CD8-positive, alpha-beta memory T cell (primary cell): ENCODE measurements around the gene ELF3. TPM values are rescaled to one million over a fixed set of nuclear protein-coding genes. Genes with fewer than 3 reads are reported as not detected.

Experiments
- CTCF ChIA-PET: fragments of 350-600 bp; sonication (Branson Sonifier 250); formaldehyde crosslinking; loops from one replicate; lab custom pipeline; 2021; ENCODE audit warnings: antibody characterized with exemption; lab: Charles Lee
- POLR2A ChIA-PET: fragments of 350-600 bp; sonication (Branson Sonifier 250); formaldehyde crosslinking; loops from one replicate; lab custom pipeline; 2021; ENCODE audit warnings: antibody characterized with exemption; lab: Charles Lee
- DNase-seq, 5 donors: peaks; one replicate each; pipeline versions ENCODE4 v3.0.0 to v3.0.0-alpha.2; 2020 to 2022; ENCODE audit warnings: mixed read lengths in 1 of 5
- H3K27ac ChIP-seq: one replicate; pipeline ENCODE4 v1.7.0; 2013; ENCODE audit warnings: low read depth, mild to moderate bottlenecking, low read length, moderate library complexity
- H3K27me3 ChIP-seq: 2 replicates; pipeline ENCODE4 v1.7.0; 2013; ENCODE audit warnings: low read length, mild to moderate bottlenecking; ENCODE audit not compliant: insufficient read depth, poor library complexity, severe bottlenecking
- H3K36me3 ChIP-seq: 2 replicates; pipeline ENCODE4 v1.7.0; 2013; ENCODE audit warnings: mild to moderate bottlenecking, low read length, moderate library complexity; ENCODE audit not compliant: insufficient read depth
- H3K4me1 ChIP-seq: 2 replicates; pipeline ENCODE4 v1.7.0; 2013; ENCODE audit warnings: mild to moderate bottlenecking, low read length, moderate library complexity; ENCODE audit not compliant: insufficient read depth
- H3K4me3 ChIP-seq: 2 replicates; pipeline ENCODE4 v1.7.0; 2013; ENCODE audit warnings: mild to moderate bottlenecking, low read length
- H3K9me3 ChIP-seq: 2 replicates; pipeline ENCODE4 v1.7.0; 2013; ENCODE audit warnings: mild to moderate bottlenecking, low read length
- H3K27ac Mint-ChIP-seq, 8 donors: one replicate each; pipeline ENCODE4 v1.8.0; 2020 to 2021; ENCODE audit warnings: mixed read lengths in 8 of 8, mild to moderate bottlenecking in 6 of 8, inconsistent platforms in 3 of 8, moderate library complexity in 3 of 8
- H3K27me3 Mint-ChIP-seq, 2 donors: one replicate each; pipeline ENCODE4 v1.8.0; 2020 to 2021; ENCODE audit warnings: mixed read lengths in 2 of 2, mild to moderate bottlenecking in 1 of 2, moderate library complexity in 1 of 2
- H3K36me3 Mint-ChIP-seq, 3 donors: one replicate each; pipeline ENCODE4 v1.8.0; 2020 to 2021; ENCODE audit warnings: mixed read lengths in 3 of 3, inconsistent platforms in 1 of 3, mild to moderate bottlenecking in 1 of 3
- H3K4me1 Mint-ChIP-seq, 3 donors: one replicate each; pipeline ENCODE4 v1.8.0; 2020 to 2021; ENCODE audit warnings: mixed read lengths in 3 of 3, inconsistent platforms in 1 of 3, mild to moderate bottlenecking in 1 of 3
- H3K4me3 Mint-ChIP-seq, 7 donors: one replicate each; pipeline ENCODE4 v1.8.0; 2020 to 2021; ENCODE audit warnings: mixed read lengths in 7 of 7, mild to moderate bottlenecking in 6 of 7, moderate library complexity in 4 of 7, inconsistent platforms in 2 of 7
- H3K9me3 Mint-ChIP-seq, 5 donors: one replicate each; pipeline ENCODE4 v1.8.0; 2020 to 2022; ENCODE audit warnings: mixed read lengths in 5 of 5, mild to moderate bottlenecking in 3 of 5, moderate library complexity in 2 of 5, inconsistent platforms in 1 of 5
- polyA plus RNA-seq: library from polyadenylated mRNA; unstranded; fragments of 300-500 nt; fragmentation: Illumina TruSeq; gene quantifications from one replicate; pipeline ENCODE4 v1.2.3, GENCODE V29; 2021
- total RNA-seq, 2 experiments: library from RNA; stranded (reverse); gene quantifications; one replicate each; pipeline ENCODE4 v1.2.3, GENCODE V29; 2021

ELF3 gene
- total and polyA plus RNA-seq, 3 experiments from 2014 or later, result 0.11 to 0.26 TPM; not detected in 1

- no peaks in the 10 kb centered on the region for H3K4me1 Mint-ChIP-seq
- peaks cover 5% of the 10 kb centered on the region in 2 donors for H3K27me3 Mint-ChIP-seq
Observed at GRCh38 chr1:202031796-202032195, 21.4 kb downstream of the ELF3 start.

GRCh38 chr1:202034149-202034682 lies 23.8 kb downstream of the ELF3 start:
- Histone ChIP-seq H3K4me3 (no peak overlapping the region), H3K27me3 (no peaks in the 10 kb centered on the region), H3K9me3 (no peaks in the 10 kb centered on the region), H3K36me3 (no peaks in the 10 kb centered on the region), H3K4me1 (no peaks in the 10 kb centered on the region), H3K27ac (no peak overlapping the region)
- ChIA-PET CTCF (no interaction called here), POLR2A (no interaction called here)
- no peak overlapping the region for H3K27ac Mint-ChIP-seq
- no peak overlapping the region for H3K4me3 Mint-ChIP-seq
- H3K9me3 Mint-ChIP-seq, result no peaks in the 10 kb centered on the region
- H3K4me1 Mint-ChIP-seq, result no peaks in the 10 kb centered on the region
- DNase-seq, result no peak
- no peaks in the 10 kb centered on the region for H3K36me3 Mint-ChIP-seq
- peaks cover 5% of the 10 kb centered on the region in 2 donors for H3K27me3 Mint-ChIP-seq

More at GRCh38 chr1:202031796-202032195, 21.4 kb downstream of the ELF3 start:
- H3K4me3 Mint-ChIP-seq, result no peak overlapping the region
- Histone ChIP-seq H3K36me3 (no peaks in the 10 kb centered on the region), H3K9me3 (no peaks in the 10 kb centered on the region), H3K4me1 (no peaks in the 10 kb centered on the region), H3K27ac (no peak overlapping the region), H3K4me3 (no peak overlapping the region), H3K27me3 (no peaks in the 10 kb centered on the region)
- H3K36me3 Mint-ChIP-seq, result no peaks in the 10 kb centered on the region
- ChIA-PET POLR2A (no interaction called here), CTCF (no interaction called here)
- no peak overlapping the region for H3K27ac Mint-ChIP-seq
- no peak for DNase-seq
- no peaks in the 10 kb centered on the region for H3K9me3 Mint-ChIP-seq

GRCh38 chr1:202034683-202035462 lies 24.5 kb downstream of the ELF3 start:
- Mint-ChIP-seq H3K36me3 (peaks cover 0 to 2% (median 0%) of the 10 kb centered on the region in 3 donors), H3K27me3 (peaks cover 5% of the 10 kb centered on the region in 2 donors), H3K27ac (peak overlapping the region in 1 of 8 donors; percentile 59), H3K4me1 (no peaks in the 10 kb centered on the region), H3K9me3 (no peaks in the 10 kb centered on the region), H3K4me3 (no peak overlapping the region)
- Histone ChIP-seq H3K36me3 (no peaks in the 10 kb centered on the region), H3K27ac (no peak overlapping the region), H3K4me3 (no peak overlapping the region), H3K9me3 (no peaks in the 10 kb centered on the region), H3K4me1 (no peaks in the 10 kb centered on the region), H3K27me3 (no peaks in the 10 kb centered on the region)
- ChIA-PET POLR2A (no interaction called here), CTCF (no interaction called here)
- DNase-seq, result no peak

- Histone ChIP-seq H3K4me3 (no peak overlapping the region), H3K9me3 (no peaks in the 10 kb centered on the region), H3K27me3 (no peaks in the 10 kb centered on the region), H3K4me1 (no peaks in the 10 kb centered on the region), H3K27ac (no peak overlapping the region), H3K36me3 (no peaks in the 10 kb centered on the region)
- no peak for DNase-seq
- ChIA-PET POLR2A (no interaction called here), CTCF (no interaction called here)
- Mint-ChIP-seq H3K9me3 (no peaks in the 10 kb centered on the region), H3K27me3 (peaks cover 5% of the 10 kb centered on the region in 2 donors), H3K4me3 (no peak overlapping the region), H3K27ac (no peak overlapping the region), H3K4me1 (no peaks in the 10 kb centered on the region), H3K36me3 (peaks cover 0 to 2% (median 0%) of the 10 kb centered on the region in 3 donors)
Observed at GRCh38 chr1:202036595-202037387, 26.4 kb downstream of the ELF3 start.

- H3K27ac Mint-ChIP-seq, result no peak overlapping the region
Observed at GRCh38 chr1:202037706-202038296, 27.4 kb downstream of the ELF3 start.

GRCh38 chr1:202038688-202039346 lies 28.4 kb downstream of the ELF3 start:
- no peaks in the 10 kb centered on the region for H3K9me3 Mint-ChIP-seq
- H3K36me3 Mint-ChIP-seq, result peaks cover 0 to 2% (median 0%) of the 10 kb centered on the region in 3 donors
- Histone ChIP-seq H3K27ac (no peak overlapping the region), H3K9me3 (no peaks in the 10 kb centered on the region), H3K36me3 (no peaks in the 10 kb centered on the region), H3K4me3 (no peak overlapping the region), H3K4me1 (no peaks in the 10 kb centered on the region), H3K27me3 (no peaks in the 10 kb centered on the region)
- ChIA-PET POLR2A (no interaction called here), CTCF (interaction anchor here (0.6 kb wide), 1 partner anchor 10 kb away, joined by 3 read pairs; no protein-coding TSS in a partner anchor)
- no peaks in the 10 kb centered on the region for H3K4me1 Mint-ChIP-seq
- H3K27ac Mint-ChIP-seq, result no peak overlapping the region
- H3K27me3 Mint-ChIP-seq, result peaks cover 2 to 5% of the 10 kb centered on the region in 2 donors
- no peak overlapping the region for H3K4me3 Mint-ChIP-seq
- DNase-seq, result no peak

More at GRCh38 chr1:202037706-202038296, 27.4 kb downstream of the ELF3 start:
- Histone ChIP-seq H3K4me1 (no peaks in the 10 kb centered on the region), H3K9me3 (no peaks in the 10 kb centered on the region), H3K27me3 (no peaks in the 10 kb centered on the region), H3K4me3 (no peak overlapping the region), H3K27ac (no peak overlapping the region), H3K36me3 (no peaks in the 10 kb centered on the region)
- H3K36me3 Mint-ChIP-seq, result peaks cover 0 to 2% (median 0%) of the 10 kb centered on the region in 3 donors
- H3K4me3 Mint-ChIP-seq, result no peak overlapping the region
- DNase-seq, result no peak
- peaks cover 5% of the 10 kb centered on the region in 2 donors for H3K27me3 Mint-ChIP-seq
- no peaks in the 10 kb centered on the region for H3K4me1 Mint-ChIP-seq
- ChIA-PET POLR2A (no interaction called here), CTCF (no interaction called here)
- H3K9me3 Mint-ChIP-seq, result no peaks in the 10 kb centered on the region

GRCh38 chr1:202045705-202046104 lies 35.3 kb downstream of the ELF3 start:
- H3K9me3 Mint-ChIP-seq, result no peaks in the 10 kb centered on the region
- peaks cover 12 to 27% of the 10 kb centered on the region in 2 donors for H3K27me3 Mint-ChIP-seq
- H3K27ac ChIP-seq, result no peak overlapping the region
- H3K9me3 ChIP-seq, result no peaks in the 10 kb centered on the region
- no peak for DNase-seq
- ChIA-PET CTCF (no interaction called here), POLR2A (no interaction called here)
- no peaks in the 10 kb centered on the region for H3K4me1 ChIP-seq
- H3K4me3 ChIP-seq, result no peak overlapping the region
- no peak overlapping the region for H3K27ac Mint-ChIP-seq
- H3K27me3 ChIP-seq, result no peaks in the 10 kb centered on the region
- H3K36me3 Mint-ChIP-seq, result peaks cover 0 to 4% (median 0%) of the 10 kb centered on the region in 3 donors
- H3K4me3 Mint-ChIP-seq, result no peak overlapping the region
- no peaks in the 10 kb centered on the region for H3K36me3 ChIP-seq
- H3K4me1 Mint-ChIP-seq, result peaks cover 0 to 9% (median 3%) of the 10 kb centered on the region in 3 donors
